ENCODE results near the gene MTF2. TPM values are rescaled to one million over a fixed set of nuclear protein-coding genes. Genes with fewer than 3 reads are reported as not detected.

Gene MTF2
- total and polyA plus RNA-seq, 3 donors from 2014 or later = 32.2 to 68.3 (median 57.4) TPM

DNA sequence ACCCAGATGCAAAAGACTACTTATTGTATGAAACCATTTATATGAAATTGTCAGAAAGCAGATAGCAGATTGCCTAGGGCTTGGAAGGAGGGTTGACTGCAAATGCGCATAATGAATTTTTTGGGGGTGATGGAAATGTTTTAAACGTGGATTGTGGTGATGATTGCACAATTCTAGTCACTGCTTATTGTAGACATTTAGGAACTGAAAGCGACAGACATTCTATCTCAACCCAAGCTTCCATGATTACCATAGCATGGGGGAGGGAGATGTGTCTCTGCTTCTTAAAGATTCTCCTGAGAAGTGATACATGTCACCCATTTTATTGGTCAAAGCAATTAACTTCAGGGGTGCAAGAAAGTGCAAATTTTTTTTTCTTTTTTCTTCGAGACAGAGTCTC, 2.8 kb upstream of the MTF2 start:
- no peaks in the 10 kb centered on the region for H3K9me3 ChIP-seq
- no peak overlapping the region for H3K27ac ChIP-seq
- 85 to 90% methylated on average over 4 of the region's 4 CpGs for WGBS, 2 donors
- no peak for DNase-seq
- intact Hi-C loops (cut with DNase I; ENCODE audit: low total_unique reads) = no loop called here
- TF ChIP-seq, protein P1, sequence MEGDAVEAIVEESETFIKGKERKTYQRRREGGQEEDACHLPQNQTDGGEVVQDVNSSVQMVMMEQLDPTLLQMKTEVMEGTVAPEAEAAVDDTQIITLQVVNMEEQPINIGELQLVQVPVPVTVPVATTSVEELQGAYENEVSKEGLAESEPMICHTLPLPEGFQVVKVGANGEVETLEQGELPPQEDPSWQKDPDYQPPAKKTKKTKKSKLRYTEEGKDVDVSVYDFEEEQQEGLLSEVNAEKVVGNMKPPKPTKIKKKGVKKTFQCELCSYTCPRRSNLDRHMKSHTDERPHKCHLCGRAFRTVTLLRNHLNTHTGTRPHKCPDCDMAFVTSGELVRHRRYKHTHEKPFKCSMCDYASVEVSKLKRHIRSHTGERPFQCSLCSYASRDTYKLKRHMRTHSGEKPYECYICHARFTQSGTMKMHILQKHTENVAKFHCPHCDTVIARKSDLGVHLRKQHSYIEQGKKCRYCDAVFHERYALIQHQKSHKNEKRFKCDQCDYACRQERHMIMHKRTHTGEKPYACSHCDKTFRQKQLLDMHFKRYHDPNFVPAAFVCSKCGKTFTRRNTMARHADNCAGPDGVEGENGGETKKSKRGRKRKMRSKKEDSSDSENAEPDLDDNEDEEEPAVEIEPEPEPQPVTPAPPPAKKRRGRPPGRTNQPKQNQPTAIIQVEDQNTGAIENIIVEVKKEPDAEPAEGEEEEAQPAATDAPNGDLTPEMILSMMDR (IDR thresholded peaks at IDR 0.05) = no peak
- TF ChIP-seq POLR2A (IDR thresholded peaks at IDR 0.05) = no peak
- no peaks in the 10 kb centered on the region for H3K4me1 ChIP-seq
- H3K27me3 ChIP-seq = no peaks in the 10 kb centered on the region
- no peak overlapping the region for H3K4me3 ChIP-seq
- no peaks in the 10 kb centered on the region for H3K36me3 ChIP-seq (ENCODE audit: low read depth, missing control alignments)

DNA sequence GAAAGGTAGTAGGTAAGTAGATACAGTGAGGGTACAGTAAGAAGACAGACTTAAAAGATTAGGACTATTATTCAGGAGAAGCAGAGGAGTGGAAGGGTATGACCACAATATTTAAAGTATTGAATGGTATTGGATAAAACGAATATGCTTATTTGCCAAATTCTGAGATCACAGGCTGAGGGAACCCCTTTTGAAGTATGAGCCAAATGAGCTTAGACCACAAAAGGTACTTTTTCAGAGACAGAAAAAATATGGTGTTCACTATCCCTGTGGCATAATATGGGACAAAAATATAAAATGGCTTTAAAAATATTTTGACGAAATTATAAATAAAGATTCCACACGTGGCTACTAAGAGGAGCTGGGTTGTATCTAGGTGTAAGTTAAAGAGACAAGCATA, 880 bp upstream of the MTF2 start:
- Histone ChIP-seq H3K4me1 (peaks cover 7% of the 10 kb centered on the region), H3K36me3 (ENCODE audit: low read depth, missing control alignments) (no peaks in the 10 kb centered on the region), H3K9me3 (no peaks in the 10 kb centered on the region), H3K4me3 (peak overlapping the region; percentile 94), H3K27me3 (no peaks in the 10 kb centered on the region), H3K27ac (peak overlapping the region; percentile 91)
- no peak for TF ChIP-seq POLR2A (IDR thresholded peaks at IDR 0.05)
- TF ChIP-seq, protein P1 (IDR thresholded peaks at IDR 0.05) = no peak
- intact Hi-C loops (cut with DNase I; ENCODE audit: low total_unique reads) = no loop called here
- 11 to 21% methylated on average over 3 of the region's 3 CpGs for WGBS, 2 donors
- DNase-seq = no peak

DNA sequence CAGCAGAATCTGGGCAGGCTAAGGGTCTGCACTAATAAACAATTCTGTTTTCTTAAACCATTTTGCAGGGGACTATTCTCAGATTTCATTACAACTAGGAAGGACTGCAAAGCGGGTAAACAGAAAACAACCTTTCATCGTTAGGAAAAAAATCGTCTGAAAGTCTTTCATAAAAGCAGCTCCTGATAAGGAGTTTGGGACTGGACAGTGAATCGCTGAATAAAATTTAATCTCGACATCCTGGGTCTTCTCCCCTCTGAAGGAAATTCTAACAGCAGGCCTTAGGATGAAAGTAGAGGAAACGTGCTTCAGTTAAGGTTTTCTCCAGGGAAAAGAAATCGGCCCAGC, 471 bp upstream of the MTF2 start:
- no peaks in the 10 kb centered on the region for H3K36me3 ChIP-seq (ENCODE audit: low read depth, missing control alignments)
- H3K4me1 ChIP-seq = peaks cover 7% of the 10 kb centered on the region
- peak overlapping the region; percentile 94 for H3K4me3 ChIP-seq
- no peaks in the 10 kb centered on the region for H3K9me3 ChIP-seq
- peak overlapping the region; percentile 91 for H3K27ac ChIP-seq
- WGBS, 2 donors = 1% methylated on average over 7 of the region's 7 CpGs
- intact Hi-C loops (cut with DNase I; ENCODE audit: low total_unique reads) = no loop called here
- TF ChIP-seq POLR2A (IDR thresholded peaks at IDR 0.05) = no peak
- TF ChIP-seq, protein P1 (IDR thresholded peaks at IDR 0.05) = no peak
- no peaks in the 10 kb centered on the region for H3K27me3 ChIP-seq
- no peak for DNase-seq

DNA sequence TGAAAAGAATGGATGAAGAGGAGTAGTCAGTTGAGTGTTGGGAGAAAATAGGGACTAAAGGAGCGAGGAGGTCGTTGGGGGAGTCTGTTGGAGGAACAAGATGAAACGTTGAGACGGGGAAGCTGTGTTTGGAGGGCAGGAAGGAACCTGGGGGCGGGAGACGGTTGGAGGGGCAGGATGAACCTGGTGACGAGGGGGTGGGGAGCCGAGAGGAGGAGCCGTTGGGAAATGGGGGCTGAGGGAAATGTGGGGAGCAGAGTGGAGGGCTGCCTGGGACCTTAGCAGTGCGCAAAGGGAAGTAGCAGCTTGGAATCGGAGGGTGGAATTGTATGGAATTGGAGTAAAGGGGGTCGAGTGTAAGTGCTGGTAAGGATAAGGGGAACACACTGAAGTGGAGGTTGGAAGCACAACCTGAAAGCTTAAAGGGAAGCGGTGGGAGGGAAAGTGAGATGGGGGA, 630 bp downstream of the MTF2 start:
- Histone ChIP-seq H3K27me3 (no peaks in the 10 kb centered on the region), H3K27ac (peak overlapping the region; percentile 91), H3K4me3 (peak overlapping the region; percentile 94), H3K36me3 (ENCODE audit: low read depth, missing control alignments) (no peaks in the 10 kb centered on the region), H3K4me1 (peaks cover 7% of the 10 kb centered on the region), H3K9me3 (no peaks in the 10 kb centered on the region)
- WGBS, 2 donors = 0 to 1% methylated on average over 13 of the region's 13 CpGs
- DNase-seq = peak; percentile 58
- intact Hi-C loops (cut with DNase I; ENCODE audit: low total_unique reads) = no loop called here
- TF ChIP-seq, protein P1 (IDR thresholded peaks at IDR 0.05) = no peak
- no peak for TF ChIP-seq POLR2A (IDR thresholded peaks at IDR 0.05)

DNA sequence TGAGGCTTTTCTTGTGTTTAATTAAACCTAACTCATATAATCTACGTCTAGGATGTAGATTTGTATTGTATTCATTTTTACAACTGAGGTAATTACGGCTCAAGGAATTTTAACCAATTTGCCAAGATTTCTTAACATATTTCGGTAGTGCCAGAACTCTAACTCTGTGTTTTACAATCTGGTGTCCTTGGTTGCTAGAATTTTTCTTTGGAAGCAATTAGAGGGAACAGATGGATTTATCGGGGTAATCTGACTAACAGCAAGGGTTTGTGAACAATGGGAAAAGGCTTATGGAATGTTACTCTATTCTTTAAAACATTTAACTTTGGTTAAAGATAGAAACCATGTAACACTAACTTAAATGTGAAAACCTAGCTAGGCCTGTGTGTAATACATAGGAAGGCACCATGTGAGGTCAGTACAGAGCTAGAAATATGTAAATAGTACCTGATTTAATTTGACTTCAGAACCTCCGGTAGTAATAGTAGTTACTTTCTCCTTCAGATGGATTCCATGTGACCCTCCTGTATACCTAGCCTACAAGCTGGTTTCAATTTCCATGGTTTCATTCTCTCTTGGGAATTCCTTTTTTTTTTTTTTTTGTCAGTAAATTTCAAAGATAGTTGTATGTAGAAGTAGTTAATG, 1.2 kb downstream of the MTF2 start:
- WGBS, 2 donors = 0% methylated on average over 5 of the region's 5 CpGs
- Histone ChIP-seq H3K27ac (peak overlapping the region; percentile 91), H3K27me3 (no peaks in the 10 kb centered on the region), H3K4me3 (peak overlapping the region; percentile 94), H3K9me3 (no peaks in the 10 kb centered on the region), H3K36me3 (ENCODE audit: low read depth, missing control alignments) (no peaks in the 10 kb centered on the region), H3K4me1 (peaks cover 7% of the 10 kb centered on the region)
- intact Hi-C loops (cut with DNase I; ENCODE audit: low total_unique reads) = no loop called here
- peak; percentile 22 for DNase-seq
- no peak for TF ChIP-seq POLR2A (IDR thresholded peaks at IDR 0.05)
- TF ChIP-seq, protein P1 (IDR thresholded peaks at IDR 0.05) = peak in 2 of 3 experiments; percentile 21 to 28

All from testis (tissue), 3 donors.